GM04503 (cell line): ENCODE measurements around the gene CCDC61.

Experiments
- DNase-seq: peaks from one replicate; pipeline ENCODE4 v3.0.0-alpha.2; 2012; ENCODE audit warnings: low read depth

The CCDC61 gene

GRCh38 chr19:45994998-45995714 lies at the start of gene CCDC61:
CCDC61 (plus strand) TSS chr19:45995467; CDS start chr19:46003019, 7,552 bp downstream.
- peak; percentile 99 for DNase-seq

GRCh38 chr19:45947926-45948325 lies 47.3 kb upstream of the CCDC61 start:
- peak; percentile 4 for DNase-seq

- no peak for DNase-seq
These were observed 43.0 kb upstream of the CCDC61 start for GRCh38 chr19:45952341-45952685.

GRCh38 chr19:45952686-45953505 lies 42.4 kb upstream of the CCDC61 start:
- no peak for DNase-seq

GRCh38 chr19:45953676-45954075 lies 41.6 kb upstream of the CCDC61 start:
- no peak for DNase-seq

- no peak for DNase-seq
These were observed 41.1 kb upstream of the CCDC61 start for GRCh38 chr19:45954156-45954555.

GRCh38 chr19:45955905-45956608 lies 39.2 kb upstream of the CCDC61 start:
- no peak for DNase-seq

- DNase-seq, result no peak
These were observed 36.9 kb upstream of the CCDC61 start for GRCh38 chr19:45958320-45958719.

GRCh38 chr19:45958769-45959516 lies 36.3 kb upstream of the CCDC61 start:
- DNase-seq, result no peak

- no peak for DNase-seq
These were observed 35.7 kb upstream of the CCDC61 start for GRCh38 chr19:45959517-45960025.

GRCh38 chr19:45960595-45961235 lies 34.6 kb upstream of the CCDC61 start:
- no peak for DNase-seq

- DNase-seq, result no peak
These were observed 33.2 kb upstream of the CCDC61 start for GRCh38 chr19:45962021-45962420.

GRCh38 chr19:45967246-45967645 lies 28.0 kb upstream of the CCDC61 start:
- DNase-seq, result no peak

- DNase-seq, result no peak
These were observed 26.6 kb upstream of the CCDC61 start for GRCh38 chr19:45968626-45969025.

- DNase-seq, result no peak
These were observed 25.6 kb upstream of the CCDC61 start for GRCh38 chr19:45969676-45970075.

- no peak for DNase-seq
These were observed 23.9 kb upstream of the CCDC61 start for GRCh38 chr19:45971260-45971902.

GRCh38 chr19:45972081-45972946 lies 23.0 kb upstream of the CCDC61 start:
- DNase-seq, result no peak

- no peak for DNase-seq
These were observed 22.2 kb upstream of the CCDC61 start for GRCh38 chr19:45972947-45973540.

- no peak for DNase-seq
These were observed 21.5 kb upstream of the CCDC61 start, which contains the start of gene NOVA2 for GRCh38 chr19:45973553-45974338. NOVA2 (minus strand) TSS chr19:45973865; CDS start chr19:45973351, 514 bp downstream.
